H1 (cell line): ENCODE data around the gene NFIA.

ENCODE experiments used
- CBX5 ChIP-seq: fragments of 300-800, 300-1000 bp; sonication (generic); IDR thresholded peaks from 2 replicates; pipeline ENCODE4 v1.7.1; 2016; ENCODE audit warnings: antibody characterized with exemption, low read length, low read depth
- CTCF ChIP-seq, 3 experiments: IDR thresholded peaks; 1 replicate in 2 of 3; 2 replicates in 1 of 3; pipeline versions ENCODE4 v1.5.1 to v1.6.1; 2011; ENCODE audit warnings: low read length in 3 of 3, mild to moderate bottlenecking in 3 of 3, inconsistent platforms in 2 of 3, low read depth in 1 of 3, moderate library complexity in 1 of 3; ENCODE audit not compliant: insufficient read depth in 1 of 3; ENCODE audit errors: control extremely low read depth in 1 of 3
- E2F6 ChIP-seq: IDR thresholded peaks from 2 replicates; pipeline ENCODE4 v1.6.1; 2012; ENCODE audit warnings: inconsistent platforms
- MAFK ChIP-seq: IDR thresholded peaks from 2 replicates; pipeline ENCODE4 v1.6.1; 2012; ENCODE audit warnings: low read depth, mild to moderate bottlenecking, improper control_type of control experiment, low read length
- NANOG ChIP-seq: IDR thresholded peaks from 2 replicates; pipeline ENCODE4 v1.6.1; 2011; ENCODE audit warnings: low read length, low read depth, mild to moderate bottlenecking, inconsistent platforms; ENCODE audit not compliant: insufficient read depth, poor library complexity, severe bottlenecking
- NRF1 ChIP-seq: IDR thresholded peaks from 2 replicates; pipeline ENCODE4 v1.6.1; 2011; ENCODE audit warnings: mild to moderate bottlenecking, low read depth, low read length, improper control_type of control experiment
- POLR2A ChIP-seq, 2 experiments: IDR thresholded peaks; 1 replicate in 1 of 2; 2 replicates in 1 of 2; pipeline ENCODE4 v1.6.1; 2011; ENCODE audit warnings: low read depth in 2 of 2, low read length in 2 of 2, mild to moderate bottlenecking in 2 of 2; ENCODE audit errors: control extremely low read depth in 1 of 2
- RAD21 ChIP-seq, 2 experiments: IDR thresholded peaks in 1 of 2; conservative IDR thresholded peaks in 1 of 2; 2 replicates each; pipeline ENCODE4 v1.6.1; 2011; ENCODE audit warnings: low read depth in 2 of 2, low read length in 2 of 2, improper control_type of control experiment in 1 of 2, inconsistent platforms in 1 of 2, mild to moderate bottlenecking in 1 of 2, moderate library complexity in 1 of 2
- RBBP5 ChIP-seq: IDR thresholded peaks from 2 replicates; pipeline ENCODE4 v1.7.1; 2012; ENCODE audit warnings: low read depth, mild to moderate bottlenecking, inconsistent platforms, low read length, moderate library complexity, borderline replicate concordance
- SIN3A ChIP-seq, 2 experiments: IDR thresholded peaks in 1 of 2; conservative IDR thresholded peaks in 1 of 2; 2 replicates each; pipeline ENCODE4 v1.6.1; 2011 to 2012; ENCODE audit warnings: low read length in 2 of 2, improper control_type of control experiment in 1 of 2, low read depth in 1 of 2, mild to moderate bottlenecking in 1 of 2
- SP1 ChIP-seq: IDR thresholded peaks from 2 replicates; pipeline ENCODE4 v1.6.1; 2011; ENCODE audit warnings: low read depth, low read length
- TBP ChIP-seq: IDR thresholded peaks from 2 replicates; pipeline ENCODE4 v1.6.1; 2011; ENCODE audit warnings: low read depth, low read length, improper control_type of control experiment

- TF ChIP-seq SIN3A (conservative IDR thresholded peaks at IDR 0.05 in 1 of 2, IDR thresholded peaks at IDR 0.05 in 1 of 2; ENCODE audit: low read depth in 1 of 2, low read length in 2 of 2) (no peak), CBX5 (no peak), SP1 (no peak), CTCF (IDR thresholded peaks at IDR 0.05; ENCODE audit: control extremely low read depth in 1 of 3, insufficient read depth in 1 of 3, low read depth in 1 of 3, low read length in 3 of 3) (no peak), MAFK (no peak), POLR2A (IDR thresholded peaks at IDR 0.05; ENCODE audit: control extremely low read depth in 1 of 2, low read depth in 2 of 2, low read length in 2 of 2) (no peak), NRF1 (no peak), E2F6 (no peak), NANOG (no peak), TBP (no peak), RBBP5 (no peak), RAD21 (IDR thresholded peaks at IDR 0.05 in 1 of 2, conservative IDR thresholded peaks at IDR 0.05 in 1 of 2; ENCODE audit: low read depth in 2 of 2, low read length in 2 of 2) (no peak)
These were observed 309.4 kb downstream of the NFIA start for GRCh38 chr1:61391730-61392129.
